GM20431 (cell line): ENCODE results near the gene VWA8.
"Not testable (repeated sequence)": the region's sequence is repeated elsewhere in the genome, so short reads cannot be mapped to it uniquely, and the experiment has no call there.

Experiments used
- in situ Hi-C: fragments of 300-500 bp; cut with MseI, MboI; formaldehyde crosslinking; loops from one replicate; pipeline ENCODE4 v1.15.0; 2020; ENCODE audit warnings: low sequenced_read_pairs; ENCODE audit not compliant: unreplicated experiment

The VWA8 gene

DNA sequence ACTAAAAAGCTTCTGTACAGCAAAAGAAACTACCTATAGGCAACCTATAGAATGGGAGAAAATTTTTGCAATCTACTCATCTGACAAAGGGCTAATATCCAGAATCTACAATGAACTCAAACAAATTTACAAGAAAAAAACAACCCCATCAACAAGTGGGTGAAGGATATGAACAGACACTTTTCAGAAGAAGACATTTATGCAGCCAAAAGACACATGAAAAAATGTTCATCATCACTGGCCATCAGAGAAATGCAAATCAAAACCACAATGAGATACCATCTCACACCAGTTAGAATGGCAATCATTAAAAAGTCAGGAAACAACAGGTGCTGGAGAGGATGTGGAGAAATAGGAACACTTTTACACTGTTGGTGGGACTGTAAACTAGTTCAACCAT lies 324.3 kb downstream of the VWA8 start:
- in situ Hi-C loops: not testable (repeated sequence)

DNA sequence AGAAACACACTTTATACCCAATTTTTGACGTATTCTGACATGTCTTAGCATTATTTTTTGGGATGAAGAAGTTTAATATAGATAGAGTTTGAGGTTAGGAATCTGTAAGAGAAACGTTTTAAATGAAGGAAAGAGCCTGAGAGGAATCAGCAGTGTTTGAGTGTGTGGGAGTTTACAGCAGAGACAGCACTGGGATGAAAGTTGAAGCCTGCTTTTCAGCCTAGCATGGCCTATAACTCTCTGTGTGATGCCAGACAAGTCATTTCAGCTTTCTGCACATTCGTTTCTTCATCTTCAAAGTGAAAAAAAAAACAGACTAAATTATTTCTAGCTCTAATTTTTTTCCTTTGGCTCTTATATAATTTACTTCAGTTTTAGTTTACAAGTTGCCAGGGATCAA lies 326.5 kb downstream of the VWA8 start:
- in situ Hi-C loops: no loop called here

DNA sequence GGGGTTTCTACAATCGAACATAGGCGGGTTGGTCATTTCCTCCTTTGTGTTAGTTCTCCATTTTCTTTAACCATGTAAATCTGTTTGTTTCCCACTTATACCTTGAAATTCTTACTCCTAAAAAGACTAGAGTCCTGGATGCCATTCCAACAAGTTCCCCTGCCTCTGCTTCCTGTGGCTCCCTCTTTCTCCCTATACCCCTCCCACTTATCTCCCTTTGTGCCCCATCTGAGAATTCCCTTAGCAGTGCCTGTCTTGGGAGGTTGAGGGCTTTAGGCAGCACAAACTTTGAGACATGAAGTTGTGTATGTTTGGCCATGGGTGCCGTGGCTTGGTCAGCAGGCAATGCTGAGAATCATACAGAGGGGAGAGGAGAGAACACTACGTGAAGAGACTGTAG lies 327.1 kb downstream of the VWA8 start:
- in situ Hi-C loops: no loop called here

DNA sequence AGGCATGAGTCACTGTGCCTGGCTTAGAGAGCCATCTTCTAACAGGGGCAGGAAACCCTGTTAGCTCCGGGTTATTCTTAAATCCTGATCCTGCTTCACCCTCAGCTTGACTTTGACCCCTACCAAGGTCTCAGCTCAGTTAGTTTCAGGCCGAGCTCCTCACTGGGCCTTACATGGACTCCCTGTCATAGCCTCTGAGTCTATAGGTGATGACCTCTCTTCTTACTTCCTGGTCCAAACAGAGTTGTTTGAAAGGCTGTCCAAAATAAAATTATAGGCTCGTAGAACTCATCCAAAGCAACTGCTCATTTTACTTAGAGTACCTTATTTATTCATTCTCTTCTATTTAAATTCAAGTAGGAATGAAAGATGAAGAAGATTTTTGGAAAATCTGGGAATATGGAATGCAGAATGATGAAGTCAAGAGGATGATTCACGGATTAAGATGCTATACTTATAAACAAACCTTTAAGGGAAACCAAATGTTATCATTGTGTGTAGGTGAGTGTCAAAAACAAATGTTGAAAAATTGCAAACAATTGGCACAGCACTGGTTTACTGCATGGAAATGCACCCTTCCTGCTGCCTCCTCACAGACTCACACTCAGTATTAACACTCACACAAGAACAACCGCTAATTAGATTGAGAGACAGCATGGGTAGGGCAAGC lies 329.5 kb downstream of the VWA8 start:
- in situ Hi-C loops: no loop called here

DNA sequence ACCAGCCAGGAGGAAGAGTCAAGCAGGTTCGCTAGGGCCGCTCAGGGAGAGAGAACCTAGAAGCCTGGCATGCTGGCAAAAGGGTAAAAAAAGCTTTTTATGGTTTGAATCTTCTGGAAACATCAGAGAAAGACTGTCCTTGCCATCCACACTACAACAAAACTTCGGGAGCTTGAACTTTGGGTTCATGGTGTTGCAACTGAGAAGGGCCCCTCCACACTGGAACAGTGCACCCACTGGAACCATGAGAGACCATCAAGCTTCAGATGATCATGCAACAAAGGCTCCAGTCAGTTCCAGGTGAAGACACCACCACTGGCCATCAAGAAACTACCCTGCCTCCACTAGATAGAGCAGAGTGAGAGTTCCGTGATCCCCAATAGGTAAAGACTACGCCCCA lies 333.5 kb downstream of the VWA8 start:
- in situ Hi-C loops: no loop called here

DNA sequence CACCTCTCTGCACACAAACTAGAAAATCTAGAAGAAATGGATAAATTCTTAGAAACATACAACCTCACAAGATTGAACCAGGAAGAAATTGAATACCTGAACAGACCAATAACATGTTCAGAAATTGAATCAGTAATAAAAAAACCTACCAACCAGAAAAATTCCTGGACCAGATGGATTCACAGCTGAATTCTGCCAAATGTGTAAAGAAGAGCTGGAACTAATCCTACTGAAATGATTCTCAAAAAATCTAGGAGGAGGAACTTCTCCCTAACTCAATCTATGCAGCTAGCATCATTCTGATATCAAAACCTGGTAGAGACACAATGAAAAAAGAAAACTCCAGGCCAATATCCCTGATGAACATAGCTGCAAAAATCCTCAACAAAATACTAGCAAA lies 336.9 kb downstream of the VWA8 start:
- in situ Hi-C loops: no loop called here

DNA sequence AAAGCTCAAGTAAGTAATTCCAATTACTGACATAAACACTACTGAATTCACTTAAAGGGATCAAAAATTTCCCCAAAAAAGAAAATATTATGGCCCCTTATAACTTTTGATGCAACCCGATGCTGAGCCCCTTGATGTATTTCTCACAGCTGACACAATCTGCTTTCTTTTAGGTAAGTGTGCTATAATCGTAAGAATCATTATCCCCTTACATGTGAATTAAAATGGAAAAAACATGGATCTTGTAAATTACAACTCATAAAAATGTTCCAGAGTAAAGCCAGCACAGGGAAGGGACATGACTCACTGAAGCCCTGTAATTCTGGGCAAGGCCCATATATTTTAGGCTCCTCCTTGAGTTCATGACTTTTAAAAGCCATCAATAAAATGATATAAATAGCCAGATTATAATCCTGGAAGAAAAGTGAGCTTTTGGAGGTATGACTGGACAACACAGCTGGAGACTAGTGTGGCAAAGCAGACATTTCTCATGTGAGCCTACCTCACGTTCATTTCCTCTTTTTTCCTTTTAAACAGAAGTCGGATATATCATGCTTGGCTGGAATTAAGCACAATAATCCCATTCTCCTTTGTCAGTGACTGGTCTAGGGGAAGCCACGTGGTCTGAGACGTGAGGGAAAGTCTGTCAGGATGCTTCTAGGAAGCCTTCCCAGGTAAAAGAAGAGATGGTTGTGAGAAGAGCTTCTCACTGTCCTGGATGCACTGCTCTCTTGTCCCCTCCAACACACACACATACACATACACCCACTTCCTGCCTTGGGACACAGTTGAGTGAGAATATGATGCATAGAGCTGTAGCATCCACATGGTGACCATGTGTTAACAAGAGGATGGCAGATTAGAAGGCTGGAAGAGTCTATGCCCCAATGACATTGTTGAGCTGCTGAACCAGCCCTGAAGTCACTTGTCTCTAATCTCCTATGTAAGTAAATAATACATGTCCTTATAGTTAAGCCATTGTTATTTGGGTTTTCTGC lies 338.2 kb downstream of the VWA8 start:
- in situ Hi-C loops: no loop called here

DNA sequence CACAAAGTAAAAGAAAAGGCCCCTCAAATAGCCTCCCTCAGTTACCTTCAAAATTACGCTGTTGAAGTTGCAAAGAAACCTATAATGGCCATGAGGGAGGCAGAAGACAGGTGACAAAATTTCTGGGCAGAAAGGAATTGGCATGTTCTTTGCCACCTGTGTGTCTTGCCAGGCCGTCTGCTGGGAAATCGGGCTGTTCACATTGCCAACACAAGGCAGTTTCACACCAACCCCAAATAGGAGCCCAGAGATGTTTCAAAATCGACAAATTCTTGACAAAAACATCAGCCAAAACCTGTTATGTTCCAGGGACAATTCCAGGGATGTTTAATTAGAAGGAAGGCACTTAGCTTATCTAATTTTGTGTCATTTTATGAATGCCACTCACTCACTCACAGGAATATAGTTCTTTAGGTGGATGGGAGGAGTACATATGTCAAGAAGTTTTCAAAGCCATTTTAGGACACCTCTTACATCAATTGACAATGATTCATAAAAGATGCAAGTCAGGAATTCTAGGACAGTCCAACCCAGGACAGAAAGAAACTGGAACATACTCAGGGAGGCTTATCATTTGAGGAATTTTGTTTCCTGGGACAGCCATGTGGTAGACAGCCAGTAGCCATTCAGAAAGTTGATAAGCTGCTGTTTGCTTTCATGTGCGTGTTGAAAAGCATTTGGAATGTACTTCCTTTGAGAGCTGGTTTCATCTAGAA lies 339.0 kb downstream of the VWA8 start:
- in situ Hi-C loops: no loop called here

DNA sequence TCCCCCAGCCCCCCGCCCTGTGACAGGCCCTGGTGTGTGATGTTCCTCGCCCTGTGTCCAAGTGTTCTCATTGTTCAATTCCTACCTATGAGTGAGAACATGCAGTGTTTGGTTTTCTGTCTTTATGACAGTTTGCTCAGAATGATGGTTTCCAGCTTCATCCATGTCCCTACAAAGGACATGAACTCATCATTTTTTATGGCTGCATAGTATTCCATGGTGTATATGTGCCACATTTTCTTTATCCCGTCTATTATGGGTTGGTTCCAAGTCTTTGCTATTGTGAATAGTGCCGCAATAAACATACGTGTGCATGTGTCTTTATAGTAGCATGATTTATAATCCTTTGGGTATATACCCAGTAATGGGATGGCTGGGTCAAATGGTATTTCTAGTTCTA lies 343.3 kb downstream of the VWA8 start:
- in situ Hi-C loops: not testable (repeated sequence)

DNA sequence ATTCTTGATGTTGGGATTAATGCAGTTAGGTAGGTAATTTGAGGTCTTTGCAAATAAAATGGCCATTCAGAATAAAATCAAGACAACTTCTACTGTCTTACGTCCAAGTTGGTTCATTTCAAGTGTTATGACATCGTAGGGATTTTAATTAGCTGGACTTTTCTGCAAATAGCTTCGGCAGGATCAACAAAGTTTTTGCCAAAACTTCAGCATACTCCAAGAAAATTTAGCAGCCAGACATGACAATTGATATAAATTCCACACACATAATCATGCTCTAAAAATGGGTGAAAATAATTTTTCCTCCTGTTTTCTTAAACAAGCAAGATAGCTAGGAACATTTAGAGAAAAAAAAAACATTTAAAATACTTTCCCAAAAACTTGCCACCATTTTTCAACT lies 344.8 kb downstream of the VWA8 start:
- in situ Hi-C loops: no loop called here

DNA sequence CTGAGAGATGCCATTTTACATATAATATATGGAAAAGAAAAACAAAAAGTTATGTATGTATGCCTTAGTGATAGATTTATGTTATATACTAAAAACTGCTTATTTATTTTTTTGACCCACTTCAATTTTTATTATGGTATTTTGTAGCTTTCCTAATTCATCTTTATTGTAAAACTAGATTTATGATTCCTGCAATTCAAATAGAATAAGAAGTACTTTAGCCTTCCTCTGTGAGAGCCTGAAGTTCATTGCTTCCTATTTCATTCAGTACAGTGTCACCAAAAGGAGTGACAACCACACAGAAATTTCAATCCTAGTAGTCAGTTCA lies 345.4 kb downstream of the VWA8 start:
- in situ Hi-C loops: no loop called here

DNA sequence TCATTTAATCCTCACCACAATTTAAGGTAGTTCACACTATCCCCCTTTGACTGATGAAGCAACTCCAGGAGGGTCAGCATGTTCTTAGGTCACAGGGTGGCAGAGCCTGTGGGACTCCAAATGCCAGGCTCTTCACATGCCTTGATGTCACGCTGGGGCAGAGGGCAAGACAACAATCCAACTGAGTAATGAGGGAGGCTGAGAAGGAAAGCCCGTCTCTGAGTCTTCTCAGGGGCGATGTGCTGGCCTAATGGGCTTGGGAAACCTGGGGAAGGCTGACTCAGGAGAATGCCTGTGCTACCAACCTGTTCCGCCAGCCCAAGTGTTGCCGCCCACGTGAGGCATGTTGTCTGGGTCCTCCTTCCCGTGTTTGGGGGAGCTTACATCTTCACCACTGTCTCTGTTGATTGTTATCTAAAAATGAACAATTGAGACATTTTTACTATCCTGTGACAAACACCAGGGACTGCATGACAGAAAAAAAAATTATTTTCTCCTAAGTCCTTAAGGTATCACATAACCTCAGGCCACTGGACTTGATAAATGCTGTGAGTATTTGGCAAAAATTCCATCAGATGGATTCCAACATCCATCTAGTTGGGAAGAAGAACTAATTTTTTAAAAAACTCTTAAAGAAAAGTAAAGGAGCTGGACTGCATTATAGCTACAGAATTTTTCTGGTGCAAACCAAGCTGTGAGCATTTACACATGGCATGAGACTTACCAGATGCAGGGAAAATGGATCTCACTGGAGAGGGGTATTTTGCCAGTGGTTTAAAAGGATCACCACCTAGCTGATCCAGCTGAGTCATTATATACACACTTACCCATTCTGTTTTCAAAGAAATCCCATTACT lies 346.0 kb downstream of the VWA8 start:
- in situ Hi-C loops: no loop called here

DNA sequence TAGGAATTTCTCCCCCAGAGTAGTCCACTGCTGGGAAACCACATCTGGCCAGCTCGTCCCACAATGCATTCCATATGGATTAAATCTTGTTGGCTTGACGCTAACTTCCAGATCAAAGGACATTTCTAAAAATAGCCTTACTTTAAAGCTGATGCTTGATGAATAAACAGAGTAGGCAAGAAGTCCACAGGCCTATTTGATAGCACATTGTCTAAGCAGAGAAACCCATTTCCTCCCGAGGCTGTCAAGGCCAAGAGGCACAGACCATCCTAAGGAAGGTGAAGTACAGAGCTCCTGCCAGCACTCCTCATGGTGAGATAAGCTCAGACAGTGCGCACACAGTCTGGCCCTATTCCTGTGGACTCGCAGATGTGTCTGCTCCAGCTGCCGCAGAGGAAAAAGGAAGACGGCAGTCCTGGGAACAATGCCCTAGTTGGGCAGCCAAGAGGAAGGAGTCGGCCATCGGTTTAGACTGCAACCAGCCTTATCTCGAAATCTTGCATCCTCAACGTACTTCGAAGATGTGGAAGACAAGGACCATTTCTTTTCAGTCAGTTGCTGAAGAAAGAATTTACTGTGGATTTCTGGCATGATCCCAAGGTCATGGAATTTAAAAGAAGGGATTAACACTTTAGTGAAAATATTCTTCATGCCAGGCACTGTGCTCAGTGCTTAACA lies 346.8 kb downstream of the VWA8 start:
- in situ Hi-C loops: no loop called here

DNA sequence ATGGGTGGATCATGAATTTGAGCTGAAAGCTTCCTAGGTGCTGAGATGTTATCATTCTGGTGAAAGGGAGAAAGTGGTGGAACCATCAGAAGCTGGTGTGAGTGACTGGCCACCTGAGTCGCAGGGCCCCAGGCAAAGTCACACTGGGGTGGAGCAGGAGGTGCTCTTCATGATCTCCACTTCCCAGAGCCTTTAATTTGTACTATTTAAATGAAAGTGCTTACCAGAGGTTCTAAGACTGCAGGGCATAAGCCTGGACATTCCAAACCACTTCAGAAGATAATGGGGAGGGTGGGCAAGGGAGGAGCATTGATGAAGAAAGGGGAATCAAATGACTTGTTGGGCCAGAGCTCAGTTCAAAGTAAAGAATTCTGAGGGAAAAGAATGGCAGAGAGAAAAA lies 347.4 kb downstream of the VWA8 start:
- in situ Hi-C loops: no loop called here

DNA sequence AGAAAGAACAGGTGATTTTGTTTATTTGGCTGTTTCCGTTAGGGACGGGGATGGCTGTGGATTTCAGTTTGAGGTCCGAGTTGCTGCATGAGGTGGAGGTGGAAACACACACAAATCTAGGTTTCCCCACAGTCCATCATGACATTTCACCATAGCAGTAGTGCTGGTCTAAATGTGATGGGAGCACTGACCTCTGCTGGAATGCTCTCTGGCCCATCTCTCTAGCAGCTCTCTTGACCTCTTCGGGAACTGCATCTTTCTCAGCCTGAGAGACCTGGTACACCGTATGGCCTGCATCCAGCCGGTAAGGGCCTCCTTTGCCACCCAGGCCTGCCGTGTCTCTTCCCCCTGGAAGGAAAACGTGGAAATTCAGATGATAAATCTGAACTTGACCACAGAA lies 349.5 kb downstream of the VWA8 start:
- in situ Hi-C loops: no loop called here

DNA sequence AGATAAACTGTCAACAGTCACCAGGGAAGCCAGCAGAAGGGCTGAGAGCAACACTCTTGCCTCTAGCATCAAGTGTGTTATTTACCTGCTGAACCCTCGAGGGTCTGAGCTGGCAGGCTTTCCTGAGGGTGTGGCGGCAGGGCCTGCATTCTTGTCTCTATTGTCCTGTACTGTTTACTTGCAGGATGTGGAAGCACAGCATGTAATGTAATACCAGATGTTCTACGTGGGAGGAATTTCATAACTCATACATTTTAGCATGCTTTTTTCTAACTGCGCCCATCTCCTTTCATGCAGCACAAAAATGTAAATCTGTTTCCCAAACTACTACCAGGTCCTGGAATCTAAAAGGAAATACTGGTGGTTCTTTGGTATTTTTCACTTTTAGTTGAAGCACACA lies 350.5 kb downstream of the VWA8 start:
- in situ Hi-C loops: no loop called here

DNA sequence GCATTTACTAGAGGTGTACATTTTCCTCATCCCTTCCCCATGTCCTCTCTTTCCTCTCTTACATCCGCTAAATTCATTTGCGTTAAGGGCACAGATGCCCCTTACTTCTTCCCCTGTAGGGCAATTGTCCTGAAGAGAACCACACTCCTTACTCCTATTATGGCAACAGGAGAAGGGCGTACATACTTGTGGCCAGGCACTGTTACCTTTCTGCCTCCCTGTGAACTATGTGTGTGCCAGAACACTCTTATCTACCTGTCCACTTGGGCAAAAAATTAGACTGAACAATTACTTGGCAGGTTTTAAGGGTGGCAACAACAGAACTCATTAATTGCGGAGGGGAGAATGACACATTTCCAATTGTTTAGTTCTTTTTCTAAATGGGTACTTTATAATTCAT lies 351.1 kb downstream of the VWA8 start:
- in situ Hi-C loops: no loop called here

DNA sequence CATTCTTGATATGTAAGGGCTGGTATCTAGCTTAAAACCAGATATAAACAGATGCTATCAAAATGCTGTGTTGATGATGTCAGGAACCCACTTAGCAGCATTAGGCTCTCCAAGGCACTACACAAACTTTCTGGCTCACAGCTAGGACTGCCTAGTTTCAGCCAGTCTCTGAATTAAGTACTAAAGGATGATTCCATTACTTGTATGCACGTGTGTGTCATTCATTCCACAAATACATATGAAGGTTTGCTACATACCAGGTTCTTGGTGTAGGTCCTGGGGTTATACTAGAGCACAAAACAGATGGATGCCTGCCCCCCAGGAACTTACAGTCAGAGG lies 352.1 kb downstream of the VWA8 start:
- in situ Hi-C loops: no loop called here

DNA sequence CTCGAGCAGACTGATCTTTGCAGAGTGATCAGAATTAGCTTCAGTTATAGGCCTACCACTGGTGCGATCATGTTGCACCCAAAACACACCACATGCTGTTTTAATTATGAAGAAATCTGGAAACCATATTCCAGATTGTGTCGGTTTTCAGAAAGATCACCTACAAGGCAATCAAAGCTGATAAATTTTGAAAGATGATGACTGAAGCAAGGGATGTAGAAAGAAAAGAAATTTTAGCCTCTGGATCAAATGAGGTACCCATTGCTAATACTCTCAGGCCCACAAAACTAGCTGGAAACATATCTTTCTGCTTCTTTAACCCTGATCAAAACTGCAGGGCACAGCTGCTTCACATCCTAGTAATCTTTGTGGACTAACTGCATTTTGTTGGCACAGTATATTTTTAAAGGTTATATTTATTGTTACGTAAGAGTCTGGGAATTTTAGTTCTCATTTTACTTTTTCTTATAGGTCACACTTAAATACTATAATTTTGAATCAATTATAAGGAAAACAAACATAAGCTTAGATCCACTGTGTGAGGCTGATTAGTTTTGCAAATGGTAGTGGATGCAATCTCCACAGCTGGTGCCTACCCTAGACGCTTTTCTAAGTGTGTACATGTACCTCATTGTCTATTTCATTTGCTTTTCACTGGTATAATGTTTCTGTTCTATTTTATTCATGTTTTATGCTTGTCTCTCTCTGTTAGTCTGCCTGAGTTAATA lies 352.6 kb downstream of the VWA8 start:
- in situ Hi-C loops: no loop called here
